HG03342 (cell line): ENCODE results near the gene LHX4.

ENCODE experiments used
- ATAC-seq: cut with Tn5 transposase; IDR thresholded peaks from one replicate; pipeline ENCODE4 v1.9.1; 2021; ENCODE audit warnings: mild to moderate bottlenecking, moderate library complexity; ENCODE audit not compliant: unreplicated experiment

LHX4 gene

GRCh38 chr1:180256341-180257027 is 26.4 kb downstream of the LHX4 start:
- ATAC-seq: no peak

- ATAC-seq: no peak
Measured at GRCh38 chr1:180257028-180257386, 26.9 kb downstream of the LHX4 start.

GRCh38 chr1:180257486-180257885 is 27.4 kb downstream of the LHX4 start:
- no peak for ATAC-seq

GRCh38 chr1:180258290-180258689 is 28.2 kb downstream of the LHX4 start:
- ATAC-seq: no peak

GRCh38 chr1:180258935-180259334 is 28.9 kb downstream of the LHX4 start:
- ATAC-seq: no peak

- no peak for ATAC-seq
Measured at GRCh38 chr1:180259431-180260338, 29.6 kb downstream of the LHX4 start.

GRCh38 chr1:180260541-180260940 is 30.5 kb downstream of the LHX4 start:
- ATAC-seq: no peak

- ATAC-seq: no peak
Measured at GRCh38 chr1:180261030-180261429, 31.0 kb downstream of the LHX4 start.

- ATAC-seq: no peak
Measured at GRCh38 chr1:180261524-180262155, 31.6 kb downstream of the LHX4 start.

- ATAC-seq: no peak
Measured at GRCh38 chr1:180262628-180263488, 32.8 kb downstream of the LHX4 start.

GRCh38 chr1:180264595-180264994 is 34.5 kb downstream of the LHX4 start:
- no peak for ATAC-seq

GRCh38 chr1:180265201-180265600 is 35.1 kb downstream of the LHX4 start:
- no peak for ATAC-seq

- no peak for ATAC-seq
Measured at GRCh38 chr1:180265871-180266270, 35.8 kb downstream of the LHX4 start.

GRCh38 chr1:180266275-180267210 is 36.5 kb downstream of the LHX4 start:
- ATAC-seq: no peak

- ATAC-seq: no peak
Measured at GRCh38 chr1:180267211-180267561, 37.1 kb downstream of the LHX4 start.

GRCh38 chr1:180267761-180268555 is 37.9 kb downstream of the LHX4 start:
- ATAC-seq: no peak

- ATAC-seq: no peak
Measured at GRCh38 chr1:180268556-180269075, 38.6 kb downstream of the LHX4 start.

GRCh38 chr1:180269645-180270529 is 39.8 kb downstream of the LHX4 start:
- ATAC-seq: no peak
